CD14-positive monocyte (primary cell): Measurements from ENCODE around the gene ARMC8. TPM values are rescaled to one million over a fixed set of nuclear protein-coding genes. Genes with fewer than 3 reads are reported as not detected.

Experiments used
- DNase-seq, 3 donors: peaks; one replicate each; pipeline ENCODE4 v3.0.0-alpha.2; 2011 to 2022
- H2AFZ ChIP-seq: 2 replicates; pipeline ENCODE4 v1.6.0; 2012; ENCODE audit warnings: mild to moderate bottlenecking, low read depth, low read length, inconsistent platforms; ENCODE audit not compliant: insufficient read depth, poor library complexity, severe bottlenecking
- H3K27ac ChIP-seq, 2 donors: 1 replicate in 1 of 2; 2 replicates in 1 of 2; pipeline ENCODE4 v1.5.1; 2012 to 2013; ENCODE audit warnings: low read length in 2 of 2, control low read depth in 1 of 2, inconsistent platforms in 1 of 2, low read depth in 1 of 2, mild to moderate bottlenecking in 1 of 2
- H3K27me3 ChIP-seq, 2 donors: one replicate each; pipeline versions ENCODE4 v1.6.0 to v1.6.1; 2011 to 2013; ENCODE audit warnings: low read length in 2 of 2; ENCODE audit not compliant: control insufficient read depth in 2 of 2, insufficient read depth in 2 of 2
- H3K36me3 ChIP-seq, 2 donors: replicated peaks in 1 of 2; 1 replicate in 1 of 2; 2 replicates in 1 of 2; pipeline versions ENCODE4 v1.5.1 to v1.6.1; 2012 to 2013; ENCODE audit warnings: low read length in 2 of 2, control low read depth in 1 of 2, inconsistent platforms in 1 of 2, mild to moderate bottlenecking in 1 of 2; ENCODE audit not compliant: insufficient read depth in 2 of 2, control insufficient read depth in 1 of 2
- H3K4me1 ChIP-seq, 2 donors: 1 replicate in 1 of 2; 2 replicates in 1 of 2; pipeline versions ENCODE4 v1.5.1 to v1.6.1; 2012 to 2013; ENCODE audit warnings: low read length in 2 of 2, control low read depth in 1 of 2, inconsistent platforms in 1 of 2, mild to moderate bottlenecking in 1 of 2, moderate library complexity in 1 of 2; ENCODE audit not compliant: insufficient read depth in 2 of 2, control insufficient read depth in 1 of 2
- H3K4me2 ChIP-seq: replicated peaks from 2 replicates; pipeline ENCODE3; 2012; ENCODE audit warnings: low read length, moderate library complexity, mild to moderate bottlenecking; ENCODE audit not compliant: poor library complexity, severe bottlenecking; ENCODE audit errors: extremely low read depth
- H3K4me3 ChIP-seq, 3 experiments: fragments of 200-600 bp in 1 of 3; sonication (generic) in 1 of 3; replicated peaks in 1 of 3; 1 replicate in 2 of 3; 2 replicates in 1 of 3; pipeline ENCODE4 v1.5.1; 2011 to 2013; ENCODE audit warnings: low read length in 3 of 3, mild to moderate bottlenecking in 3 of 3, control low read depth in 2 of 3, low read depth in 2 of 3, inconsistent platforms in 1 of 3, moderate library complexity in 1 of 3
- H3K79me2 ChIP-seq: 2 replicates; pipeline ENCODE4 v1.6.0; 2012; ENCODE audit warnings: mild to moderate bottlenecking, control low read depth, inconsistent platforms, low read length, moderate library complexity; ENCODE audit not compliant: insufficient read depth
- H3K9ac ChIP-seq: 2 replicates; pipeline ENCODE4 v1.6.0; 2017; ENCODE audit warnings: low read length, mild to moderate bottlenecking; ENCODE audit not compliant: insufficient read depth, poor library complexity, severe bottlenecking
- H3K9me3 ChIP-seq, 2 donors: replicated peaks in 1 of 2; 1 replicate in 1 of 2; 2 replicates in 1 of 2; pipeline versions ENCODE4 v1.5.1 to v1.6.1; 2012 to 2013; ENCODE audit warnings: low read length in 2 of 2, control low read depth in 1 of 2; ENCODE audit not compliant: control insufficient read depth in 1 of 2, insufficient read depth in 1 of 2
- H4K20me1 ChIP-seq: 2 replicates; pipeline ENCODE4 v1.6.0; 2012; ENCODE audit warnings: mild to moderate bottlenecking, low read length, control low read depth, moderate library complexity; ENCODE audit not compliant: insufficient read depth
- H3K27ac Mint-ChIP-seq, 7 donors: one replicate each; pipeline ENCODE4 v1.8.0; 2020; ENCODE audit warnings: mild to moderate bottlenecking in 7 of 7, mixed read lengths in 7 of 7, moderate library complexity in 6 of 7, inconsistent platforms in 2 of 7
- H3K27me3 Mint-ChIP-seq, 3 donors: one replicate each; pipeline ENCODE4 v1.8.0; 2021 to 2022; ENCODE audit warnings: low read depth in 3 of 3, mild to moderate bottlenecking in 3 of 3, mixed read lengths in 3 of 3, moderate library complexity in 3 of 3, inconsistent platforms in 1 of 3
- H3K36me3 Mint-ChIP-seq, 2 donors: one replicate each; pipeline ENCODE4 v1.8.0; 2020; ENCODE audit warnings: mixed read lengths in 2 of 2, inconsistent platforms in 1 of 2, mild to moderate bottlenecking in 1 of 2
- H3K4me1 Mint-ChIP-seq: one replicate; pipeline ENCODE4 v1.8.0; 2020; ENCODE audit warnings: mild to moderate bottlenecking, mixed read lengths
- H3K4me3 Mint-ChIP-seq, 2 donors: one replicate each; pipeline ENCODE4 v1.8.0; 2020; ENCODE audit warnings: mild to moderate bottlenecking in 2 of 2, mixed read lengths in 2 of 2, moderate library complexity in 1 of 2
- H3K9me3 Mint-ChIP-seq, 7 donors: one replicate each; pipeline ENCODE4 v1.8.0; 2020 to 2022; ENCODE audit warnings: mixed read lengths in 7 of 7, mild to moderate bottlenecking in 6 of 7, moderate library complexity in 6 of 7, inconsistent platforms in 2 of 7
- CTCF ChIP-seq: fragments of 200-600 bp; IDR thresholded peaks from one replicate; pipeline ENCODE4 v1.8.0; 2022; ENCODE audit warnings: antibody characterized with exemption, mild to moderate bottlenecking
- WGBS: methylation state at CpG from one replicate; pipeline ENCODE4 v1.1.5; 2013; ENCODE audit warnings: missing lambda C conversion rate; ENCODE audit not compliant: insufficient coverage; 5-methylcytosine and 5-hydroxymethylcytosine counted together
- intact Hi-C, 2 donors: fragments of 100-400 bp; cut with micrococcal nuclease; formaldehyde crosslinking; loops; one replicate each; pipeline versions ENCODE4 v1.15.0 to v1.15.1; 2023
- polyA plus RNA-seq, 3 donors: library from polyadenylated mRNA; depleted of rRNA in 1 of 3; unstranded in 2 of 3; stranded (reverse) in 1 of 3; fragments of 300-500 nt in 2 of 3; fragments of >200 nt in 1 of 3; fragmentation: Illumina TruSeq in 2 of 3; gene quantifications; 1 replicate in 2 of 3; 2 replicates in 1 of 3; pipeline ENCODE4 v1.2.3, GENCODE V29; 2012 to 2021

The ARMC8 gene
- polyA plus RNA-seq, 3 donors, result 34.3 to 43.9 (median 42.0) TPM

- intact Hi-C loops, result no loop called here
- WGBS, result 96% methylated on average over 5 of the region's 6 CpGs
- no peak for TF ChIP-seq CTCF
These were observed 116.4 kb downstream of the ARMC8 start for GRCh38 chr3:138303474-138303873.

GRCh38 chr3:138307899-138308298 lies 120.8 kb downstream of the ARMC8 start:
- H3K4me1 Mint-ChIP-seq, result no peaks in the 10 kb centered on the region
- no peak overlapping the region for H3K4me3 Mint-ChIP-seq
- peaks cover 8 to 14% (median 11%) of the 10 kb centered on the region in 3 donors for H3K27me3 Mint-ChIP-seq
- H3K27ac Mint-ChIP-seq, result peak overlapping the region in 1 of 7 donors; percentile 36
- H3K4me3 ChIP-seq, result no peak overlapping the region
- H3K27me3 ChIP-seq, result no peaks in the 10 kb centered on the region
- no peaks in the 10 kb centered on the region for H3K36me3 Mint-ChIP-seq
- no peak overlapping the region for H3K27ac ChIP-seq
- H4K20me1 ChIP-seq, result no peaks in the 10 kb centered on the region
- intact Hi-C loops, result no loop called here
- 100% methylated on average over 3 of the region's 5 CpGs for WGBS
- peaks cover 13 to 38% (median 34%) of the 10 kb centered on the region in 7 donors for H3K9me3 Mint-ChIP-seq
- DNase-seq, result no peak
- peaks cover 21 to 24% of the 10 kb centered on the region in 2 donors for H3K9me3 ChIP-seq
- no peaks in the 10 kb centered on the region for H3K4me1 ChIP-seq
- no peak overlapping the region for H3K9ac ChIP-seq
- no peak overlapping the region for H2AFZ ChIP-seq
- H3K4me2 ChIP-seq, result no peak overlapping the region
- H3K79me2 ChIP-seq, result no peaks in the 10 kb centered on the region
- no peak for TF ChIP-seq CTCF
- H3K36me3 ChIP-seq, result no peaks in the 10 kb centered on the region

More at GRCh38 chr3:138303474-138303873, 116.4 kb downstream of the ARMC8 start:
- Histone ChIP-seq H4K20me1 (no peaks in the 10 kb centered on the region), H3K9me3 (peaks cover 5 to 11% of the 10 kb centered on the region in 2 donors), H3K4me2 (no peak overlapping the region), H3K27me3 (no peaks in the 10 kb centered on the region), H3K36me3 (peaks cover 4 to 7% of the 10 kb centered on the region in 2 donors), H3K79me2 (no peaks in the 10 kb centered on the region), H3K9ac (no peak overlapping the region), H3K4me1 (no peaks in the 10 kb centered on the region), H2AFZ (no peak overlapping the region), H3K27ac (no peak overlapping the region), H3K4me3 (no peak overlapping the region)
- DNase-seq, result no peak
- peaks cover 5 to 6% of the 10 kb centered on the region in 2 donors for H3K36me3 Mint-ChIP-seq
- H3K4me3 Mint-ChIP-seq, result no peak overlapping the region
- peaks cover 2 to 8% (median 3%) of the 10 kb centered on the region in 3 donors for H3K27me3 Mint-ChIP-seq
- no peaks in the 10 kb centered on the region for H3K4me1 Mint-ChIP-seq
- H3K27ac Mint-ChIP-seq, result no peak overlapping the region
- H3K9me3 Mint-ChIP-seq, result peaks cover 9 to 17% (median 12%) of the 10 kb centered on the region in 7 donors
